SK-N-SH (cell line): ENCODE results near the gene PKNOX2. TPM values are rescaled to one million over a fixed set of nuclear protein-coding genes. Genes with fewer than 3 reads are reported as not detected.

Source experiments
- CTCF ChIA-PET: fragments of 300-600, 350-600 bp; formaldehyde crosslinking; extraction: SDS; loops from one replicate; lab custom pipeline; 2021; lab: Yijun Ruan, JAX
- POLR2A ChIA-PET: fragments of 350-600 bp; sonication (Branson Sonifier 250); formaldehyde crosslinking; extraction: SDS; loops from one replicate; lab custom pipeline; 2020; ENCODE audit warnings: antibody characterized with exemption, inconsistent platforms; lab: Yijun Ruan, JAX
- DNase-seq: peaks from one replicate; pipeline ENCODE4 v3.0.0; 2012
- H2AFZ ChIP-seq: fragments of 200-600 bp; sonication (generic); 2 replicates; pipeline ENCODE4 v1.8.1; 2016; ENCODE audit warnings: antibody characterized with exemption, mild to moderate bottlenecking, low read depth
- H3F3A ChIP-seq: fragments of 200-600 bp; sonication (generic); replicated peaks from 2 replicates; pipeline ENCODE3; 2016; ENCODE audit warnings: antibody characterized with exemption, mild to moderate bottlenecking; ENCODE audit not compliant: insufficient read depth
- H3K27ac ChIP-seq, 2 experiments: fragments of 200-500 bp in 1 of 2; fragments of 200-600 bp in 1 of 2; sonication (Bioruptor generic) in 1 of 2; sonication (generic), shearing (Covaris generic) in 1 of 2; 2 replicates each; pipeline versions ENCODE4 v1.5.1 to v1.6.1; 2014 to 2016; ENCODE audit warnings: low read depth in 2 of 2, inconsistent platforms in 1 of 2, low read length in 1 of 2, mild to moderate bottlenecking in 1 of 2, mixed read lengths in 1 of 2
- H3K27me3 ChIP-seq: fragments of 200-600 bp; sonication (generic), shearing (Covaris generic); 2 replicates; pipeline ENCODE4 v1.6.1; 2016; ENCODE audit warnings: mixed run types; ENCODE audit not compliant: insufficient read depth
- H3K36me3 ChIP-seq, 2 experiments: fragments of 200-500 bp in 1 of 2; fragments of 200-600 bp in 1 of 2; sonication (Bioruptor generic) in 1 of 2; sonication (generic) in 1 of 2; replicated peaks in 1 of 2; 2 replicates each; pipeline versions ENCODE3 to v1.5.1; 2014 to 2016; ENCODE audit warnings: low read length in 1 of 2, mild to moderate bottlenecking in 1 of 2; ENCODE audit not compliant: insufficient read depth in 2 of 2, control insufficient read depth in 1 of 2
- H3K4me1 ChIP-seq, 2 experiments: fragments of 200-500 bp in 1 of 2; fragments of 200-600 bp in 1 of 2; sonication (Bioruptor generic) in 1 of 2; sonication (generic), shearing (Covaris generic) in 1 of 2; 2 replicates each; pipeline versions ENCODE4 v1.5.1 to v1.6.1; 2014 to 2016; ENCODE audit warnings: low read depth in 1 of 2, low read length in 1 of 2, mixed run types in 1 of 2; ENCODE audit not compliant: insufficient read depth in 2 of 2, control insufficient read depth in 1 of 2
- H3K4me2 ChIP-seq: fragments of 200-600 bp; sonication (generic), shearing (Covaris generic); 2 replicates; pipeline ENCODE4 v1.6.1; 2017; ENCODE audit warnings: mixed run types
- H3K4me3 ChIP-seq, 2 experiments: fragments of 200-500 bp in 1 of 2; fragments of 200-600 bp in 1 of 2; sonication (Bioruptor generic) in 1 of 2; sonication (generic), shearing (Covaris generic) in 1 of 2; 2 replicates each; pipeline versions ENCODE4 v1.5.1 to v1.8.1; 2014 to 2016; ENCODE audit warnings: low read depth in 2 of 2, inconsistent platforms in 1 of 2, low read length in 1 of 2, mild to moderate bottlenecking in 1 of 2, mixed read lengths in 1 of 2, moderate library complexity in 1 of 2
- H3K79me2 ChIP-seq: fragments of 200-600 bp; sonication (generic); 2 replicates; pipeline ENCODE4 v1.8.1; 2017; ENCODE audit warnings: mild to moderate bottlenecking; ENCODE audit not compliant: insufficient read depth
- H3K9ac ChIP-seq: fragments of 200-600 bp; sonication (generic); 2 replicates; pipeline ENCODE4 v1.6.1; 2017; ENCODE audit warnings: mixed run types
- H3K9me2 ChIP-seq: fragments of 200-600 bp; sonication (generic); 2 replicates; pipeline ENCODE4 v1.6.1; 2017; ENCODE audit warnings: mixed run types
- H3K9me3 ChIP-seq: fragments of 200-600 bp; sonication (generic); 2 replicates; pipeline ENCODE4 v1.6.1; 2017; ENCODE audit warnings: mixed run types, mild to moderate bottlenecking, moderate library complexity
- H4K20me1 ChIP-seq: fragments of 200-600 bp; sonication (generic); 2 replicates; pipeline ENCODE4 v1.6.1; 2017; ENCODE audit warnings: mild to moderate bottlenecking, mixed run types; ENCODE audit not compliant: insufficient read depth
- EP300 ChIP-seq, 2 experiments: IDR thresholded peaks; 2 replicates each; pipeline versions ENCODE4 v1.4.0 to v1.6.1; 2012; ENCODE audit warnings: borderline replicate concordance in 1 of 2, low read depth in 1 of 2, low read length in 1 of 2
- FOSL2 ChIP-seq: IDR thresholded peaks from 2 replicates; pipeline ENCODE4 v1.4.0; 2012; ENCODE audit warnings: low read depth, mild to moderate bottlenecking, moderate library complexity, borderline replicate concordance
- FOXJ3 ChIP-seq: sonication (generic); formaldehyde crosslinking; IDR thresholded peaks from 2 replicates; pipeline ENCODE4 v1.5.1; 2020; ENCODE audit warnings: mild to moderate bottlenecking, missing genetic modification reagents
- IRF3 ChIP-seq: fragments of 150-350 bp; IDR thresholded peaks from 2 replicates; pipeline ENCODE4 v1.6.1; 2016; ENCODE audit warnings: mild to moderate bottlenecking, low read depth, low read length
- JUND ChIP-seq: IDR thresholded peaks from 2 replicates; pipeline ENCODE4 v1.4.0; 2012
- MEF2A ChIP-seq: IDR thresholded peaks from 2 replicates; pipeline ENCODE4 v1.4.0; 2012; ENCODE audit warnings: low read depth, borderline replicate concordance
- MXI1 ChIP-seq: IDR thresholded peaks from 2 replicates; pipeline ENCODE4 v1.6.1; 2012; ENCODE audit warnings: mild to moderate bottlenecking, low read depth, low read length, improper control_type of control experiment
- POLR2AphosphoS5 ChIP-seq: IDR thresholded peaks from 2 replicates; pipeline ENCODE4 v1.6.1; 2012; ENCODE audit warnings: low read depth, low read length
- RAD21 ChIP-seq: IDR thresholded peaks from 2 replicates; pipeline ENCODE4 v1.6.1; 2012; ENCODE audit warnings: mild to moderate bottlenecking, low read length
- REST ChIP-seq: IDR thresholded peaks from 2 replicates; pipeline ENCODE4 v1.6.1; 2012; ENCODE audit warnings: mild to moderate bottlenecking, low read depth, low read length, moderate library complexity
- RFX5 ChIP-seq: IDR thresholded peaks from 2 replicates; pipeline ENCODE4 v1.6.1; 2012; ENCODE audit warnings: mild to moderate bottlenecking, improper control_type of control experiment, low read length
- SIN3A ChIP-seq: IDR thresholded peaks from 2 replicates; pipeline ENCODE4 v1.6.1; 2012; ENCODE audit warnings: low read depth, mild to moderate bottlenecking, low read length, moderate library complexity, borderline replicate concordance
- TEAD4 ChIP-seq: IDR thresholded peaks from 2 replicates; pipeline ENCODE4 v1.4.0; 2012; ENCODE audit warnings: mild to moderate bottlenecking, borderline replicate concordance; ENCODE audit not compliant: insufficient read depth
- YY1 ChIP-seq: IDR thresholded peaks from 2 replicates; pipeline ENCODE4 v1.4.0; 2012; ENCODE audit warnings: low read depth, mild to moderate bottlenecking
- whole genome bisulfite sequencing: methylation state at CpG from one replicate; pipeline ENCODE4 v1.1.6; 2017; ENCODE audit warnings: low lambda C conversion rate; 5-methylcytosine and 5-hydroxymethylcytosine counted together
- polyA plus RNA-seq, 3 experiments: library from polyadenylated mRNA; depleted of rRNA; stranded (reverse); fragments of >200 nt; gene quantifications; 2 replicates each; pipeline ENCODE4 v1.2.3, GENCODE V29; 2012

The PKNOX2 gene
- polyA plus RNA-seq, 1 of the 3 experiments (the other 2 are of a cell fraction) = 0.02 TPM

- no peak for TF ChIP-seq REST
Measured at GRCh38 chr11:125365196-125365931, 200.8 kb downstream of the PKNOX2 start (continued).

- ChIA-PET CTCF (interaction anchor here (0.9 to 13.9 kb wide), 3 partner anchors 21 to 276 kb away, joined by 4 to 103 read pairs (median 6); no protein-coding TSS in a partner anchor), POLR2A (no interaction called here)
- 50% methylated on average over 8 of the region's 8 CpGs for WGBS
Measured at GRCh38 chr11:125367710-125368109, 203.2 kb downstream of the PKNOX2 start.

GRCh38 chr11:125368757-125369156 is 204.2 kb downstream of the PKNOX2 start:
- Histone ChIP-seq H2AFZ (no peak overlapping the region), H3K9me2 (no peaks in the 10 kb centered on the region), H3K9ac (no peak overlapping the region), H4K20me1 (no peaks in the 10 kb centered on the region), H3K27ac (no peak overlapping the region), H3F3A (no peaks in the 10 kb centered on the region), H3K36me3 (no peaks in the 10 kb centered on the region), H3K79me2 (no peaks in the 10 kb centered on the region), H3K4me1 (peaks cover 6 to 21% of the 10 kb centered on the region in 2 experiments; a peak in 1 of 4 replicates), H3K4me2 (no peak overlapping the region), H3K4me3 (no peak overlapping the region), H3K27me3 (peaks cover 25% of the 10 kb centered on the region), H3K9me3 (no peaks in the 10 kb centered on the region)
- POLR2A ChIA-PET = no interaction called here
- CTCF ChIA-PET = interaction anchor here (0.9 to 13.9 kb wide), 3 partner anchors 22 to 277 kb away, joined by 4 to 103 read pairs (median 6); no protein-coding TSS in a partner anchor
- 55% methylated on average over 4 of the region's 4 CpGs for WGBS
- TF ChIP-seq IRF3 (no peak), YY1 (no peak), SIN3A (no peak), FOXJ3 (CRISPR knock-in tag) (no peak), EP300 (IDR thresholded peaks at IDR 0.05; ENCODE audit: borderline replicate concordance in 1 of 2, low read depth in 1 of 2, low read length in 1 of 2) (no peak), RAD21 (no peak), MXI1 (no peak), JUND (no peak)
- DNase-seq = no peak

More at GRCh38 chr11:125367710-125368109, 203.2 kb downstream of the PKNOX2 start:
- H4K20me1 ChIP-seq = no peaks in the 10 kb centered on the region
- no peak overlapping the region for H3K9ac ChIP-seq
- H3K36me3 ChIP-seq = no peaks in the 10 kb centered on the region
- H2AFZ ChIP-seq = no peak overlapping the region
- no peaks in the 10 kb centered on the region for H3K9me2 ChIP-seq
- H3K4me2 ChIP-seq = no peak overlapping the region
- H3K4me1 ChIP-seq = peaks cover 6 to 21% of the 10 kb centered on the region in 2 experiments; a peak in 1 of 4 replicates
- TF ChIP-seq TEAD4 (no peak), RFX5 (no peak), RAD21 (no peak), MXI1 (no peak), FOSL2 (no peak), MEF2A (no peak), POLR2AphosphoS5 (no peak)
- H3K27ac ChIP-seq = no peak overlapping the region
- H3K9me3 ChIP-seq = no peaks in the 10 kb centered on the region
- H3K79me2 ChIP-seq = no peaks in the 10 kb centered on the region
- no peaks in the 10 kb centered on the region for H3F3A ChIP-seq
- no peak for DNase-seq
- H3K4me3 ChIP-seq = no peak overlapping the region
- H3K27me3 ChIP-seq = peaks cover 22% of the 10 kb centered on the region
